Mucosa of descending colon (tissue), 3 donors: Measurements from ENCODE around the gene RPL37A. TPM values are rescaled to one million over a fixed set of nuclear protein-coding genes. Genes with fewer than 3 reads are reported as not detected.

Source experiments
- ATAC-seq: fragments of 200-7000 bp; cut with Tn5 transposase; one replicate; pipeline ENCODE4 v1.9.1; 2020; ENCODE audit warnings: mild to moderate bottlenecking, moderate library complexity
- DNase-seq, 3 donors: peaks; one replicate each; pipeline ENCODE4 v3.0.0-alpha.2; 2020
- H3K36me3 ChIP-seq: fragments of 200-600 bp; one replicate; pipeline ENCODE4 v1.8.0; 2021; ENCODE audit warnings: low read depth, mild to moderate bottlenecking
- H3K4me1 ChIP-seq: fragments of 200-600 bp; one replicate; pipeline ENCODE4 v1.8.0; 2021; ENCODE audit warnings: low read depth, mild to moderate bottlenecking
- H3K4me3 ChIP-seq: fragments of 200-600 bp; one replicate; pipeline ENCODE4 v1.8.0; 2021; ENCODE audit warnings: mild to moderate bottlenecking
- H3K9me3 ChIP-seq: fragments of 200-600 bp; one replicate; pipeline ENCODE4 v1.8.0; 2021; ENCODE audit warnings: mild to moderate bottlenecking
- intact Hi-C, 2 donors: fragments of 100-400 bp; cut with DNase I in 1 of 2; cut with micrococcal nuclease in 1 of 2; formaldehyde crosslinking; loops; one replicate each; pipeline versions ENCODE4 v1.11.0 to v1.11.1; 2022; cut with DNase I, micrococcal nuclease
- total RNA-seq, 3 donors: library from RNA; stranded (reverse); fragmentation: NEBNext Ultra II Directional in 2 of 3; extraction: Animal tissue kit (Norgen Biotek cat#: 25700) in 2 of 3; gene quantifications; one replicate each; pipeline versions ENCODE4 v1.2.1 to v1.2.4, GENCODE V29; 2021 to 2023
- TF ChIP-seq, protein P1 (sequence below): fragments of 200-600 bp; IDR thresholded peaks from one replicate; pipeline ENCODE4 v1.8.0; 2022; ENCODE audit warnings: antibody characterized with exemption, mild to moderate bottlenecking
- donor health status: DM: no; HTN: no; CAD: no; lungs with moderate emphysema.
- donor health status: DM: no; HTN: no; CAD: no.
- donor health status: DM: no; HTN: yes; CAD: no.

The RPL37A gene
- total RNA-seq, 3 donors from 2014 or later = 1,908 to 2,059 (median 1,949) TPM

DNA sequence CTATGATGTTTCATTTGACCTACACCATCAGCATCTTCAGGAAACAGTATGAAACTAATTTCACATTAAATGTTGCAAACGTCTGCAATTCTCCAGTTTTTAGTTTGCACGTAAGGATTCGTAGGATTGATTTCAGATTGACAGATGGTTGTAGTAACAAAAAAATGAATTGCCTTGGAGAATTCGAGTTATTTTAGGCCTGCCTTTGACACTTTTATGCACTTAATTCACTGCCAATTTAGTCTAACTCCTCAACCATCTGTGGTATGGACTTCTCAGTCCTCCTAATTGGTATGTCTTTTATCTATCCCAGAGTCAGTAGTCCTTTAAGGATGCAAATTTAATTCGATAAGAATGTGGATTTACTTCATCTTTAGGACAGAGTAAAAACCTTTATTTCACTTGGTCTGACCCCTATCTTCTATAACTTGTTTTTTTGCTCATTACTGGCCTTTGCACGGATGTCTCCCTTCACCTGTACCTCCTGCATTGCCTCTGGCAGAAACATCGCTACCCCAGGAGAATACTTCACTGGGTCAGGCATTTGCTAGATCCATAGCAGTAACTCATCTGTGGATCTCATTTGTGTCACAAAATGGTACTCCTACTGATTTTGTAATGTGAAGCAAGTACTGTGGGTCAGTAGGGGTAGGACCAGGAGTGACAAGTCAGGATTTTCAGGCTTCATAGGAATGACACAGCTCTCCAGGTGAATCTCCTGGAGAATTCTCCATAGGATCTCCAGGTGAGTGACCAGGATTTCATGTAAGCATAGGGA is 3.9 kb downstream of the RPL37A start:
- Histone ChIP-seq H3K9me3 (no peaks in the 10 kb centered on the region), H3K36me3 (no peaks in the 10 kb centered on the region), H3K4me3 (no peak overlapping the region), H3K4me1 (peaks cover 41% of the 10 kb centered on the region)
- TF ChIP-seq, protein P1, sequence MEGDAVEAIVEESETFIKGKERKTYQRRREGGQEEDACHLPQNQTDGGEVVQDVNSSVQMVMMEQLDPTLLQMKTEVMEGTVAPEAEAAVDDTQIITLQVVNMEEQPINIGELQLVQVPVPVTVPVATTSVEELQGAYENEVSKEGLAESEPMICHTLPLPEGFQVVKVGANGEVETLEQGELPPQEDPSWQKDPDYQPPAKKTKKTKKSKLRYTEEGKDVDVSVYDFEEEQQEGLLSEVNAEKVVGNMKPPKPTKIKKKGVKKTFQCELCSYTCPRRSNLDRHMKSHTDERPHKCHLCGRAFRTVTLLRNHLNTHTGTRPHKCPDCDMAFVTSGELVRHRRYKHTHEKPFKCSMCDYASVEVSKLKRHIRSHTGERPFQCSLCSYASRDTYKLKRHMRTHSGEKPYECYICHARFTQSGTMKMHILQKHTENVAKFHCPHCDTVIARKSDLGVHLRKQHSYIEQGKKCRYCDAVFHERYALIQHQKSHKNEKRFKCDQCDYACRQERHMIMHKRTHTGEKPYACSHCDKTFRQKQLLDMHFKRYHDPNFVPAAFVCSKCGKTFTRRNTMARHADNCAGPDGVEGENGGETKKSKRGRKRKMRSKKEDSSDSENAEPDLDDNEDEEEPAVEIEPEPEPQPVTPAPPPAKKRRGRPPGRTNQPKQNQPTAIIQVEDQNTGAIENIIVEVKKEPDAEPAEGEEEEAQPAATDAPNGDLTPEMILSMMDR = no peak
- intact Hi-C loops = no loop called here
- ATAC-seq (no peak), DNase-seq (no peak)

DNA sequence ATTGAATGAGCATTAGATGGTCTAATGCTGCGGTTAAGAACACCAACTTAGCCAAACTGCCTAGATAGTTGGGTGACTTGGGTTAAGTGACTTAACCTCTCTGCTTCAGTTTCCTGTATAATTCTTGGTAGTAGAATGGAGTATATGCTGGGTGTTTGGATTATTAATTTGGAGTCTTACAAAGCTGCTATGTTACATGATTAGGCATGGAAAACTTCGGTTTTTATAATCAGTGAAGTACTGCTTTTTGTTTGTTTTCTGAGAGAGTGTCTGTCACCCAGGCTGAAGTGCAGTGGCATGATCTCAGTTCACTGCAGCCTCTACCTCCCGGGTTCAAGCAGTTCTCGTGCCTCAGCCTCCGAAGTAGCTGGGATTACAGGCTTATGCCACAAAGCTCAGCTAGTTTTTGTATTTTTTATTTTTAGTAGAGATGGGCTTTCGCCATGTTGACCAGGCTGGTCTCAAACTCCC is 4.5 kb downstream of the RPL37A start:
- intact Hi-C loops = no loop called here
- Histone ChIP-seq H3K4me3 (no peak overlapping the region), H3K9me3 (no peaks in the 10 kb centered on the region), H3K4me1 (peaks cover 41% of the 10 kb centered on the region), H3K36me3 (no peaks in the 10 kb centered on the region)
- no peak for DNase-seq
- ATAC-seq = no peak
- TF ChIP-seq, protein P1 = no peak

DNA sequence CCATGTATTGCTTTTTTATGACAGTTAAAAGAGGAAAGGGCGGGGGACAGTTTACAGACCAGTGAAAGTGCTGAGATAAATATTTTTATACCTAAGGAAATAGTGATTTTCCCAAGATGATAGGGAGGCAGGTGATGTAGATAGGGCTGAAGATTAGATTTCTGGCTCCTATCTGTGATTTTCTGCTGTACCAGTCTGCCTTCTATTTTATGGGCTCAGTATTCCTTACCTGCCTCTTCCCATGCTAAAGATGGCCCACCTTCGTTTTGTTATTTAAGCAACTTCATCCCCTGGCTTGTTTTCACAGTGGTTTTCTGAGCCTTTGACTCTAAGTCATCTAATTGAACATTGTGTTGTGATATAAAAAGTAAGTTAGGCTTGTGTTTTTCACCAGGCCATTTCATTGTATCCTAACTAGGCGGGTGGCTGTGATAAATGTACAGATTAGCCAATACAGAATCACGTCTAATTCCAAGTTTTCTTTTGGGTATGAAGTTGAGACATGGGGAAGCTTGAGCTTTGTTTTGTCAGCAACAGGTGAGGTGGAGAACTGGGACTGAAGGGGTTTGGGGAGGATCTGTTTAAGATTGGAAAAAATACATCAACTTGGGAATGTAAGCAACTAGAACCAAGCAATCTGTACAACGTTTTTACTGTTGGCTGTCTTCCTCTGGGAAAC is 5.2 kb downstream of the RPL37A start:
- intact Hi-C loops = no loop called here
- no peak for ATAC-seq
- Histone ChIP-seq H3K9me3 (no peaks in the 10 kb centered on the region), H3K36me3 (no peaks in the 10 kb centered on the region), H3K4me1 (peaks cover 41% of the 10 kb centered on the region), H3K4me3 (no peak overlapping the region)
- no peak for DNase-seq
- TF ChIP-seq, protein P1 = no peak

DNA sequence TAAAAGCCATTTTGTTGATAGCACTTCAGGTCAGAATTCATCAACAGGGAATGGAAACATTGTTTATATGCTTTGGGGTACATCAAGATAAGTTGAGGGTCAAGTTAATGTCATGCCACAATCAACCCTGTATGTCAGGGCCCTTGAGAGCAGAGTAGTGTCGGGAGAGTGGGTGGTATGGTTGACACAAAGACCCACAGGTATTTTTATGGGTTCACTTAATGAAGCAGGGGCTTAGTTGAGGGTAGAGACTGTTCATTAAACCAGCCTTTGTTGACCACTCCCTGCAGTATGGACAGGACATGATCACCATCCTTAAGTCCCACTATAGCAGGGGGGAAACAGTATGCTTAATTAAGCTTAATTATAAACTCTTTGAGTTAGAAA is 5.7 kb downstream of the RPL37A start:
- Histone ChIP-seq H3K4me3 (no peak overlapping the region), H3K36me3 (no peaks in the 10 kb centered on the region), H3K9me3 (no peaks in the 10 kb centered on the region), H3K4me1 (peaks cover 41% of the 10 kb centered on the region)
- TF ChIP-seq, protein P1 = no peak
- ATAC-seq = no peak
- no peak for DNase-seq
- intact Hi-C loops = no loop called here

DNA sequence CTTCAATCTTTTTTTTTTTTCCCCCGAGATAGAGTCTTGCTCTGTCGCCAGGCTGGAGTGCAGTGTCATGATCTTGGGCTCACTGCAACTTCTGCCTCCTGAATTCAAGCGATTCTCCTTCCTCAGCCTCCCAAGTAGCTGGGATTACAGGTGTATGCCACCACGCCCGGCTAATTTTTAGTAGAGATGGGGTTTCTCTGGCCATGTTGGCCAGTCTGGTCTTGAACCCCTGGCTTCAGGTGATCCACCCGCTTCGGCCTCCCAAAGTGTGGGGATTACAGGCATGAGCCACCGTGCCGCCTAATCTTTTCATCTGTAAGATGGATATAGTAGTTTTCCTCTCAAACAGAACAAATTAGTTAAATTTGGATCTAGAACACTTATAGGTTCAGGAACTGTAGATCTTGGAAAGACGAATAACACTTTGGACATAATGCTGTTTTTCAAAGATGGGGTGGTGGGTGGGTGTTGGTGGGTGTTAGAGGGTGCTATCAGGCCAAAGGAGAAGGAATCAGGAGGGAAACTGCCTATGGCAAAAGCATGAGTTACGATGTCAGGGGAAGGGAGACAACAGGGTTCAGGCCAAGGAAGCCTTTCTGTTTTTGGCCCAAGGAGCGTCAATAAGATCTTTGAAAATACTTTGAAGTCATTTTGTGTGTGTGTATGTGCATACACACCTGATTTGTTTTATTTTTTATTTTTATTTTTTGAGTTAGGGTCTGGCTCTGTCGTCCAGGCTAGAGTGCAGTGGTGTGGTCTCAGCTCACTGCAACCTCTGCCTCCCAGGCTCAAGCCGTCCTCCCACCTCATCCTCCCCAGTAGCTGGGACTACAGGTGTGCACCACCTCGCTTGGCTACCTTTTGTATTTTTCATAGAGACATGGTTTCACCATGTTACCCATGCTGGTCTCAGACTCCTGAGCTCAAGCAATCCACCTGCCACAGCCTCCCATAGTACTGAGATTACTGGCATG is 6.8 kb downstream of the RPL37A start:
- H3K4me3 ChIP-seq = no peak overlapping the region
- no peaks in the 10 kb centered on the region for H3K9me3 ChIP-seq
- DNase-seq (no peak), ATAC-seq (no peak)
- no peaks in the 10 kb centered on the region for H3K36me3 ChIP-seq
- H3K4me1 ChIP-seq = peaks cover 31% of the 10 kb centered on the region
- TF ChIP-seq, protein P1 = no peak
- intact Hi-C loops = no loop called here
